Hematopoietic multipotent progenitor cell treated with erythropoietin and hydrocortisone succinate and interleukin-3 and kit ligand, for 4 days (in vitro differentiated cells): Measurements from ENCODE around the gene DNAJC5G.
A peak's percentile ranks its signal among the peaks of the same experiment; 100 is the strongest.
"Not testable (repeated sequence)": the region's sequence is repeated elsewhere in the genome, so short reads cannot be mapped to it uniquely, and the experiment has no call there.

Experiments used
- DNase-seq: peaks from one replicate; pipeline ENCODE4 v3.0.0-alpha.2; 2015

Gene DNAJC5G

DNA sequence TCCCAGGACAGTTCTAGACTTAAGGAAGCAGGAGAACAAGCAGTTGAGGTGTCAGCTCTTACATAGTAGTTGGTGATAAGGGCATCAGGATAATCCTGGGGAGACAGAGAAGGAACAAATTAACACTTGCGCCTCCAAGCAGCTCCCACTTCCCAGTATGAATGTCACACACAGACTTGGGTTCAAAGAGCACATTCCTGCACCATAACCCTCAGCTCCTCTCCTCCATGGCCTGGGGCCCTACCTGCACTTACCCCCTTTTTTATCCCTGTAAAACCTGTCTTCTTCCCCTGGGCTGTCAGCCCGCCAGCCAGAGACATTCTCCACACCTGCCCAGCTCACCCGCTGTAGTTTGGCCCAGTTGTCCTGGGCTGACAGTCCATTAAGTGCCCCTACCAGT lies 36.9 kb downstream of the DNAJC5G start:
- DNase-seq = no peak

DNA sequence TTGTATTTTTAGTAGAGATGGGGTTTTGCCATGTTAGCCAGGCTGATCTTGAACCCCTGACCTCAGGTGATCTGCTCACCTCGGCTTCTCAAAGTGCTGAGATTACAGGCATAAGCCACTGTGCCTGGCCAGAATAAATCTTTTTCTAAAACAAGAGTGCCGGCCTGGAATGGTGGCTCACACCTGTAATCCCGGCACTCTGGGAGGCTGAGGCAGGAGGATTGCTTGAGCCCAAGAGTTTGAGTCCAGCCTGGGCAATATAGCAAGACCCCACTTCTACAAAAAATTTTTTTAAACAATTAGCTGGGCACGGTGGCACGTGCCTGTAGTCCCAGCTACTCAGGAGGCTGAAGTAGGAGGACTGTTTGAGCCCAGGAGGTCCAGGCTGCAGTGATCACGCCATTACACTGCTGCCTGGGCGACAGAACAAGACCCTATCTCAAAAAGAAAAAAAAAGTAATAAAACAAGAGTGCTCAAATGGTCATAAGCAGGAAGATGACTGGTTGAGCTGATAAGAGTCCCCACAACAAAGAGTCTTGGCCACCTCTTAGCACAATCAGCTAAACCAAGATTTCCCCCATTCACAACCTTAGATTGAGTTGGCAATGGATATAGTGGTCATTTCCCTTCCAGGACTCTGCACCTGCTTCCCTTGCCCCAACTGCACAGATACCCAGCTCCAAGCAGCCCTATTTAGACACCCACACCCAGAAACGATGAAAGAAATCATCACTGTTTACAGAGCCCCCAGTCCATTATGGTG lies 38.8 kb downstream of the DNAJC5G start:
- peak; percentile 52 for DNase-seq

DNA sequence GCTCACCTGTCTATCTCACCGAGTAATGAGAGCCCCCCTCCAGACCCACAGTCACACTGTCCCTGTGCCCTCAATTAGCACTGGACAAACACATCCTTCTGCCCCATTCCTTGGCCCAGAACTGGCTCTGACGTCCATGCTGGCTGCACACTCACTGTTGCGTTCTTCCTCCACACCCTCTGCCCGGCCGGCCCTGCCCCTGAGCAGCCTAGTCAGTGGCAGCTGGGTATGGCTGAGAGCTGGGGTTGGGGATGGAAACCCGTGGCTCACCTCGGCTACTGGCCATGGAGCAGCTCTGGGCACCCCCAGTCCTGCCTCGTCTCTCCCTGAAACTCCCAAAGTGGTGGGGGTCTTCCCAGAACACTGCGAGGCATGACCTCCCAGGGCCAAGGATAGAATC lies 39.5 kb downstream of the DNAJC5G start:
- no peak for DNase-seq

DNA sequence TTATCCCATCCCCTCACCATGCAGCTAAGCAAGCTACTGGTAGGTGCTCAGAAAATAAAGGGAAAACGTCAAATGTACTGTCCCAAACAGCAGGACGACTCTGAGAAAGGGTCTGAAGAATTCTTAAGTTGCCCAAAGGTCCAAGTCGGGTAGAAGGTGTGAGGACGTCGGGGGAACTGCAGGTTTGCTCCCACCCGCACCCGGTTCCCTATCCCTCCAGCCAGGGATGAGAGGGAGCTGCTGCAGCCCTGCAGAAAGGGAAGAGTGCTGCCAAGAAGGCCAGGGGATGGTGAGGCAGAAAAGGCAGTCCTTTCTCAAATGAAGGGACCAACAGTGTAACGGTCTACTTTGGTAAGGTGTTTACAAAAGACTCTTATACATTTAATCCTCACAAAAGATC lies 39.9 kb downstream of the DNAJC5G start:
- DNase-seq = no peak

DNA sequence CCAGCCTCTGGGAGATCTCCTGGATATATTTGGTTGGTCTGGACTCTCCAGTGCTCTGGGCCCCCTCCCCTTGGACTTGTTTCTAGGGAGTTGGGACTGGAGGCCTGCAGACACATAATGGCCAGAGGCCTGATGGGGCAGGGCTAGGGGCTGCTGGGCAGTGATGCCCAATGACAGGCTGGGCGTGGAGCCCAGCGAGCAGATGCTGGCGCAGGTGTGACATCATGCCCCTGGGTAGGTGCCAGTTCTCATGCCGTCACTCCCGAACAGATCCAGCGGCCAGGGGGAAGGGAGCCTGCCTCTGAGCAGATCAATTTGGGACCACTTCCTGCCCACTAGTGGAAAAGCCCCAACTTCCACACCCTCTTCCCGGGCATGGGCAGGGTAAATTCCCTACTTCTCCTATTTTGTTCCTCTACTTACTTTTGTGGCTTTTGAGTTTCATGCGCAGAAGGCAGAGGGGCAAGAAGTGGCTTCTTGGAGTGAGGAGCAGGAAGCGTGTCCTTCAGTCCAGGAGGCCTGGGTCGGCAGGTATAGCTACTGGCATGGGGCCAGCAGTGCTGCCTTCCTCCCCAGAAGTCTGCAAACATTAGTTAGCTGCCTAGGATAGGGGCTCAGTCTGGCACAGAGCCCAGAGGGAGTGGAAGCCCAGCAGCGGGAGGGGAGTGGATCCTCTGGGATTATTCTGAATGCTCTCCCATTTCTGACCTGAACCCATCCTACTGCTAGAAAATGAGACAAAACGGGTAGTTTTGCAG lies 41.6 kb downstream of the DNAJC5G start:
- no peak for DNase-seq

DNA sequence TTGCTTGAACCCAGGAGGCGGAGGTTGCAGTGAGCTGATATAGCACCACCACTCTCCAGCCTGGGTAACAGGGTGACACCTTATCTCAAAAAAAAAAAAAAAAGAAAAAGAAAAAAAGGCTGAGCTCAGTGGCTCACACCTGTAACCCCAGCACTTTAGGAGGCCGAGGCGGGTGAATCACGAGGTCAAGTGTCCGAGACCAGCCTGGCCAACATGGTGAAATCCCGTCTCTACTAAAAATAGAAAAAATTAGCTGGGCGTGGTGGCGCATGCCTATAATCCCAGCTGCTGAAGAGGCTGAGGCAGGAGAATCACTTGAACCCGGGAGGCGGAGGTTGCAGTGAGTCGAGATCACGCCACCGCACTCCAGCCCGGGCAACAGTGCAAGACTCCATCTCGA lies 44.6 kb downstream of the DNAJC5G start:
- not testable (repeated sequence) for DNase-seq

DNA sequence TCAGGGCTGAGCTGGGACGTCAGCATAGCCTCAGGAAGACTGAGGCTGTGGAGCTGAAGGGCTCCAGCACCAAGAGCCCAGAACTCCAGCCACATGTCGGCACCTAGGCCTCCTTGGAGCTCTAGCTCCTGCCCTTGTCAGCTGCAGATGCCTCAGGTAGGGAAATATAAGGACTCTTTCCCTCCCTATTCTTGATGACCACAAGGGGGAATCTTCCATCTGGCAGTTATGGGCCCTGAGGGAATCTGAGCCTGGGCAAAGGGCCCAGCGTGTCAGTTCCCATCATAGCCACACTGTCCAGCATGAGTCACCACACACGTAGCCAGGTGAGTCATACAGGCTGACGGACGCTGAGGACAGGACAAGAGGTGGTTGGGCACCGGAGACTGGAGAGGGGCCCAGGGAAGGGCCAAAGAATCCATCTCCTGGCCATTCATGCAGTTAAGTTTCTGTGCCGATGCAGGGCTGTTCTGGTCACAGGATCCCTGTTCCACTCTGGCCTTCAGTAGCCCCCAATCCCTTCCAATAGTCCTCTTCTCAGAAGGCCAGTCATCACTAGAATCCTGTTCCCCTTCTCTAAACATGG lies 45.8 kb downstream of the DNAJC5G start:
- DNase-seq = peak; percentile 48

DNA sequence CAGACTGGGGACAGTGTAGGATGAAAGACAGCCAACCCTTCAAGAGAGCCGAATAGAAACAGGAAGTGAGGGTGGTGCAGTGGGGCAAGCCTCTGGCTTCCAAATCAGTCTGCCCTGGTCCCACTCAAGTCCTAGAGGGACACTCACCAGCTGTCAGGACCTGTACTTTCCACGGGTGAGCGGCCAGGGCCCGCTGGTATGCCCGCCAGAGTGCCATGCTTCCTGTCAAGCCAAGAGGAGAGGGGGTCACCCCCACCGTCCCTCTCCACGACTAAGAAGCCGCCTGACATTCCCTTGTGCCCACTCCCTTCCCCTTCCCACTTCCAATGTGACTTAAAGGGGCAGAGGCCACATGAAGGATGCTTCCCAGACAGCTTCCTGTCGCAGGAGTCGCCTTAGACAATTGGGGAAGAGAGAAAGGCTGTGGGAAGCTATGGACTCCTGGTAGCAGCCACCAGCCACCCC lies 47.1 kb downstream of the DNAJC5G start:
- peak; percentile 61 for DNase-seq

DNA sequence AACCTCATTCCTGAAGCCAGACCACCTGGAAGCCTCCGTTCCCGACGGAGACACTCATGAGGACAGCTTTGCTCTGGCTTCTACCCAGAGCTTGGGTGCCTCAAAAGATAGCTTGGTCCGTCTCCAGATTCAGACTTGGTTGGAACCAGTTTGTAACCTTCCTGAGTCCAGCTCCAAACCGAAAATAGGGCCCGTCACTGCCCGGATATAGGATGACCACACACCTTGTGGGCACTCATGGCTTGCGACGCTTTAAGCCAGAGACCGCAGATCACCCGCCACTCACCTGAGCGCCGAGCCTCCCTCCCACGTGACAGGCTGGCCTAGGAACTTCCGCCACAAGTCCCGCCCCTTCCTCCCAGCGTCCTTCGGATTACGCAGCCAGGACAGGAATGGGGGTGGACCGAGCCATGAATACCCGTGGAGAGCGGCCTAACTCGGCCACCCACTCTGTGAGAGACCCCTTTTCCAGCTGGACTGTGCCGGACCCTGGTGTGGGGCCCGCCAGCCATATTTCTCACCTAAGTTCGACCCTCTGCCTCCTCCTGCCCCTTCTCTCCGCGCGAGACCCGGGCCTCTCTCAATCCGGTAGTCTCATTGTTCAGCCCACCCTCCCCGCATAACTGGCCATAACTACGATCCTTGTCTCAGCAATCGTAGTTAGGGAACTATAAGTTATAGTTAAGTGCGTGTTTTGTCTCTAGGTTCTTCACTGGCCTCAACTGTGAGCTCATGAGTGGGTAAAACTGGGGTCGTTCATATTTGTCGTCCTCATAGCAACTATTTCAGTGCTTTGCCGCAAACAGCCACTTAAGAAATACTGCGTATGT lies 47.7 kb downstream of the DNAJC5G start, which contains the start of gene MPV17:
Gene MPV17, minus strand, starts transcription at position 332 of the 830 bp plus-strand sequence. CDS start 580 bp downstream, outside the sequence.
- peak; percentile 97 for DNase-seq

DNA sequence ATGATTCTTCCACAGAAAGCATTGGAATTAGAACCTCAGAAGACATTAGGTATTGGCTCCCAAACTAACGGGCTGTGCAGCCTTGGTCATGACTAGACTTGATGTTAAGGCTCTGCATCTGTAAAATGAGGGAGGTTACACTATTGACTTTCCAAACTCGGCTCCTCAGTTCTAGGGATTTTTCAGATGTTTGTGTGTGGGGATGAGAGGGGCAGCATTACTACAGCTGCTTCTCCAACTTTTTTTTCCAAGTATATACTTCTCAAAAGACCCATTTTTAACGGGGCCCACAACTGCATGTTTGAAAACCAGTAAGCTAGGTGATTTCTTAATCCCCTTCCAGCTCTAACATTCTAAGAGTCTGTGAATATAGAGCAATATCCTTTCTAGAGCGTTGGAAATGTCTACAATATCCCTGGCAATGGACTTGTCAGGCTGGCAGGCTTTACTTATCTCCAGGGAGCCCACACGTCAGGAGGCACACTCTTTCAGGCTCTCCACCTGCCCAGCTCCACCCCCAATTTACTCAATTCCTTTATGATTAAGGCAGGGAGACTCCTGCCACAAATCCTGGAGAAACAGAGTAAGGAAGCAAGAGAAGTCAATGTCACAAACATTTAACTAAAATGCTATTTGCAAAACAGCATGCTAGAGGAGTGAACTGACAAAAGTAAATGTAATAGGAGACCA lies 48.5 kb downstream of the DNAJC5G start:
- DNase-seq = no peak

DNA sequence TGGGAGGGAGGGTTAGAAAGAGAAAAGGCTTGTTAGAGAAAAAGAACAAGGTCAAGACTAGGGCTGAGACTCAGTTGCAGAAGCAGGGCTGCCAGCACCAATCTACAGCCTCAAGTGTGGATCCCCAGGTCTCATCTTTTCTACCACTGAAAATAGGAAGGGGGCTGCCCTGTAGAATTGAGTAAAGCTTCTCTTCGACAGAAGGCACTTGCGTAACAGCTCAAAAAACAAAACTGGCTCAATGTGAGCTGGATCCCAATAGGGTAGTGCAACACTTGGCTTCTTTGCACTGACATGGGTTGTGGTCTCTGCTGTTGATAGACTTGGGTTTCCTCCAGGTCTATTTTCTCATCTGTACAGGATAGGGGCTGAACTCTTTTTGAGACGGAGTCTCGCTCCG lies 49.5 kb downstream of the DNAJC5G start:
- DNase-seq = peak; percentile 46
